Suprapubic skin (tissue), 4 donors: ENCODE measurements around the gene PDE4D. TPM values are rescaled to one million over a fixed set of nuclear protein-coding genes. Genes with fewer than 3 reads are reported as not detected.

Experiments
- DNase-seq, 2 donors: peaks; one replicate each; pipeline ENCODE4 v3.0.0-alpha.2; 2019; ENCODE audit warnings: low spot score in 2 of 2
- H3K27ac ChIP-seq: fragments of 200-600 bp; sonication (generic); one replicate; pipeline ENCODE4 v1.5.1; 2019
- H3K27me3 ChIP-seq: fragments of 200-600 bp; sonication (generic); one replicate; pipeline ENCODE4 v1.5.1; 2019
- H3K36me3 ChIP-seq: fragments of 200-600 bp; sonication (generic); one replicate; pipeline ENCODE4 v1.5.1; 2019
- H3K4me1 ChIP-seq: fragments of 200-600 bp; sonication (generic); one replicate; pipeline ENCODE4 v1.5.1; 2019
- H3K4me3 ChIP-seq: fragments of 200-600 bp; sonication (generic); one replicate; pipeline ENCODE4 v1.5.1; 2019; ENCODE audit warnings: mild to moderate bottlenecking
- H3K9me3 ChIP-seq: fragments of 200-600 bp; sonication (generic); one replicate; pipeline ENCODE4 v1.5.1; 2019
- EP300 ChIP-seq: sonication (generic); formaldehyde crosslinking; IDR thresholded peaks from one replicate; pipeline ENCODE4 v1.6.1; 2017; ENCODE audit warnings: antibody characterized with exemption
- POLR2A ChIP-seq, 2 donors: fragments of 450-650 bp; IDR thresholded peaks; one replicate each; pipeline ENCODE4 v1.6.1; 2017; ENCODE audit warnings: antibody characterized with exemption in 2 of 2, mild to moderate bottlenecking in 2 of 2, moderate library complexity in 2 of 2
- POLR2AphosphoS5 ChIP-seq, 3 donors: sonication (generic); formaldehyde crosslinking; IDR thresholded peaks; one replicate each; pipeline ENCODE4 v1.6.1; 2017; ENCODE audit warnings: antibody characterized with exemption in 3 of 3
- WGBS: methylation state at CpG from one replicate; pipeline ENCODE4 v1.1.5; 2018; 5-methylcytosine and 5-hydroxymethylcytosine counted together
- total RNA-seq, 4 donors: library from RNA; depleted of rRNA; stranded (reverse); fragments of >200 nt; gene quantifications; one replicate each; pipeline ENCODE4 v1.1.0, GENCODE V29; 2016
- TF ChIP-seq, protein P1 (sequence below), 2 donors: fragments of 200-600 bp in 1 of 2; fragments of 450-650 bp in 1 of 2; sonication (generic) in 1 of 2; IDR thresholded peaks; one replicate each; pipeline ENCODE4 v1.5.1; 2016 to 2019; ENCODE audit warnings: antibody characterized with exemption in 2 of 2, mild to moderate bottlenecking in 1 of 2, moderate library complexity in 1 of 2

Gene PDE4D
- total RNA-seq, 4 donors from 2014 or later: 26.8 to 57.2 (median 29.9) TPM

- Histone ChIP-seq H3K27me3 (no peaks in the 10 kb centered on the region), H3K4me1 (peaks cover 12% of the 10 kb centered on the region), H3K4me3 (no peak overlapping the region), H3K27ac (no peak overlapping the region), H3K36me3 (no peaks in the 10 kb centered on the region), H3K9me3 (peaks cover 5% of the 10 kb centered on the region)
- 85% methylated on average over 4 of the region's 4 CpGs for WGBS
- no peak for DNase-seq
- no peak for TF ChIP-seq POLR2AphosphoS5 (IDR thresholded peaks at IDR 0.05)
- TF ChIP-seq, protein P1, sequence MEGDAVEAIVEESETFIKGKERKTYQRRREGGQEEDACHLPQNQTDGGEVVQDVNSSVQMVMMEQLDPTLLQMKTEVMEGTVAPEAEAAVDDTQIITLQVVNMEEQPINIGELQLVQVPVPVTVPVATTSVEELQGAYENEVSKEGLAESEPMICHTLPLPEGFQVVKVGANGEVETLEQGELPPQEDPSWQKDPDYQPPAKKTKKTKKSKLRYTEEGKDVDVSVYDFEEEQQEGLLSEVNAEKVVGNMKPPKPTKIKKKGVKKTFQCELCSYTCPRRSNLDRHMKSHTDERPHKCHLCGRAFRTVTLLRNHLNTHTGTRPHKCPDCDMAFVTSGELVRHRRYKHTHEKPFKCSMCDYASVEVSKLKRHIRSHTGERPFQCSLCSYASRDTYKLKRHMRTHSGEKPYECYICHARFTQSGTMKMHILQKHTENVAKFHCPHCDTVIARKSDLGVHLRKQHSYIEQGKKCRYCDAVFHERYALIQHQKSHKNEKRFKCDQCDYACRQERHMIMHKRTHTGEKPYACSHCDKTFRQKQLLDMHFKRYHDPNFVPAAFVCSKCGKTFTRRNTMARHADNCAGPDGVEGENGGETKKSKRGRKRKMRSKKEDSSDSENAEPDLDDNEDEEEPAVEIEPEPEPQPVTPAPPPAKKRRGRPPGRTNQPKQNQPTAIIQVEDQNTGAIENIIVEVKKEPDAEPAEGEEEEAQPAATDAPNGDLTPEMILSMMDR (IDR thresholded peaks at IDR 0.05): no peak
- no peak for TF ChIP-seq POLR2A (IDR thresholded peaks at IDR 0.05)
- no peak for TF ChIP-seq EP300
Measured at GRCh38 chr5:59301727-59302126, 591.8 kb downstream of the PDE4D start.

- Histone ChIP-seq H3K9me3 (peaks cover 2% of the 10 kb centered on the region), H3K27ac (no peak overlapping the region), H3K4me3 (no peak overlapping the region), H3K4me1 (peaks cover 12% of the 10 kb centered on the region), H3K27me3 (no peaks in the 10 kb centered on the region), H3K36me3 (no peaks in the 10 kb centered on the region)
- no peak for DNase-seq
- TF ChIP-seq, protein P1 (IDR thresholded peaks at IDR 0.05): no peak
- TF ChIP-seq EP300 (no peak), POLR2AphosphoS5 (IDR thresholded peaks at IDR 0.05) (no peak), POLR2A (IDR thresholded peaks at IDR 0.05) (no peak)
- 90% methylated on average over 1 of the region's 1 CpG for WGBS
Measured at GRCh38 chr5:59300930-59301329, 592.6 kb downstream of the PDE4D start.

GRCh38 chr5:59299006-59299405 lies 594.5 kb downstream of the PDE4D start:
- TF ChIP-seq POLR2AphosphoS5 (IDR thresholded peaks at IDR 0.05): no peak
- no peak for TF ChIP-seq POLR2A (IDR thresholded peaks at IDR 0.05)
- TF ChIP-seq, protein P1 (IDR thresholded peaks at IDR 0.05): no peak
- no peak for TF ChIP-seq EP300
- Histone ChIP-seq H3K27me3 (no peaks in the 10 kb centered on the region), H3K9me3 (no peaks in the 10 kb centered on the region), H3K27ac (no peak overlapping the region), H3K4me3 (no peak overlapping the region), H3K4me1 (peaks cover 12% of the 10 kb centered on the region), H3K36me3 (no peaks in the 10 kb centered on the region)
- 72% methylated on average over 3 of the region's 3 CpGs for WGBS
- DNase-seq: no peak

- Histone ChIP-seq H3K27ac (no peak overlapping the region), H3K27me3 (no peaks in the 10 kb centered on the region), H3K4me3 (peak overlapping the region; percentile 39), H3K4me1 (peaks cover 12% of the 10 kb centered on the region), H3K36me3 (no peaks in the 10 kb centered on the region), H3K9me3 (no peaks in the 10 kb centered on the region)
- TF ChIP-seq POLR2A (IDR thresholded peaks at IDR 0.05) (no peak), POLR2AphosphoS5 (IDR thresholded peaks at IDR 0.05) (no peak)
- TF ChIP-seq, protein P1 (IDR thresholded peaks at IDR 0.05): no peak
- DNase-seq: no peak
- 31% methylated on average over 5 of the region's 5 CpGs for WGBS
Measured at GRCh38 chr5:59296317-59297264, 596.9 kb downstream of the PDE4D start.

DNA sequence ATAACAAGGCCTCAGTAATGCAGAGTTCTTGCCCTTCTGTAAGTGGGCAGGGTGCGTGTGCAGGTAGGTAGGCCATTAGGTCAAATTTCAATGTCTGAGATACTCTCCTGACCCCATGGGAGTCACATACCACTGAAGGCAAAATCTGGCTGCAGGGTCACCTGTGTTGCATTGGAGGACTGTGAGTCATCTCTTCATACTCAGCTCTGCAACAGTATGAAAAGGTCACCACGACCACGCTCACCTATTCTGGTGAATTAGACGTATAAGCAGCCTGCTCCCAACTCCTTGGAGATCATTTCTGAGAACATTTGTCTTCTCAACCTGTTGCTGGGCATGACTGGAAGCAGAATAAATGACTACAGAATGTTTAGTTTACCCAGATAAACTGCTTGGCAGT lies 599.8 kb downstream of the PDE4D start:
- Histone ChIP-seq H3K4me1 (peaks cover 12% of the 10 kb centered on the region), H3K9me3 (no peaks in the 10 kb centered on the region), H3K27me3 (no peaks in the 10 kb centered on the region), H3K27ac (no peak overlapping the region), H3K36me3 (no peaks in the 10 kb centered on the region), H3K4me3 (no peak overlapping the region)
- 90% methylated on average over 4 of the region's 4 CpGs for WGBS
- DNase-seq: no peak
- TF ChIP-seq, protein P1 (IDR thresholded peaks at IDR 0.05): no peak
- TF ChIP-seq POLR2A (IDR thresholded peaks at IDR 0.05): no peak
- no peak for TF ChIP-seq EP300
- no peak for TF ChIP-seq POLR2AphosphoS5 (IDR thresholded peaks at IDR 0.05)
